ENCODE results near the gene MGAT5. TPM values are rescaled to one million over a fixed set of nuclear protein-coding genes. Genes with fewer than 3 reads are reported as not detected.

Gene MGAT5
- total RNA-seq, 1 experiment from 2014 or later = 34.0 TPM

DNA sequence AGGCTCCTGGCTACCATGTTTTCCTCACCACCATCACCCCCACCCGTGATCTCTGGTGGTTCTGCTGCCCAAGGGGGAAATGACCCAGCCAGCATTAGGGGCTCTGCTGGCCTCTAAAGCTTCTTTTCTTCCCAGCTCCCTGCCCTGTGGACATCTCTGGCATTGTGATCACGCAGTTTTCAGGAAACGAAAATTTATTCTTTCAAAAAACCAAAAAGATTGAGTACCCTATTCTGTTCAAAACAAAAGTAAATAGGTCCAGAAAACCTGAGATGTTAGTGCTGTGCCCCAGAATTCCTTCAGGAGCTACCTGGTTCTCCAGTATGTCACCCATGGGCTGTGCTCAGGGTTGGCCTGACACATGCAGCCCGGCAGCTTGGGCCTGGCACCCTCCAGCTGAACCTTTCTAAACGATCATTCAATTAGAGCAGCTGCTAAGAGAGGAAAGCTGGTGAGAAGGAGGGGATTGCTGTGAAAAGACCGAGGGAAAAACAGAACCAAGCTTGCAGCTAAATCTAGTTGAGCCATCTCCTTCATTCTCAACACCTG is 157.5 kb downstream of the MGAT5 start:
- no peaks in the 10 kb centered on the region for H3K27me3 ChIP-seq (ENCODE audit: insufficient read depth, low read length)
- H3K36me3 ChIP-seq (ENCODE audit: control insufficient read depth in 1 of 2, insufficient read depth in 2 of 2, low read length in 2 of 2) = no peaks in the 10 kb centered on the region
- H3K4me3 ChIP-seq (replicated peaks in 1 of 2; ENCODE audit: low read depth in 1 of 2, low read length in 2 of 2) = no peak overlapping the region
- H3K4me2 ChIP-seq (ENCODE audit: low read length) = no peak overlapping the region
- no peaks in the 10 kb centered on the region for H3K9me2 ChIP-seq (ENCODE audit: insufficient read depth)
- no TSS peak for BruUV-seq (replicated peaks)
- H3K79me2 ChIP-seq (ENCODE audit: insufficient read depth, low read length) = no peaks in the 10 kb centered on the region
- no peaks in the 10 kb centered on the region for H3K9me3 ChIP-seq (ENCODE audit: control insufficient read depth in 1 of 2, insufficient read depth in 1 of 2, low read depth in 1 of 2, low read length in 2 of 2)
- no peak for DNase-seq (ENCODE audit: low read depth, low spot score)
- H3K4me1 ChIP-seq (ENCODE audit: control insufficient read depth in 1 of 2, insufficient read depth in 2 of 2, low read length in 2 of 2) = peaks cover 1 to 3% of the 10 kb centered on the region in 2 experiments; a peak in 2 of 4 replicates
- CTCF ChIA-PET = interaction anchor here (0.7 to 3.8 kb wide), 5 partner anchors 166 to 526 kb away, joined by 3 to 60 read pairs (median 4); no protein-coding TSS in a partner anchor
- no peaks in the 10 kb centered on the region for H4K20me1 ChIP-seq (ENCODE audit: insufficient read depth)
- no peak overlapping the region for H3K9ac ChIP-seq (ENCODE audit: low read length)
- no peak for ATAC-seq
- RAD21 ChIA-PET (ENCODE audit: low non-redundant PET in 1 of 2, low total read pairs in 2 of 2, uncharacterized antibody in 2 of 2, unreplicated experiment in 2 of 2) = interaction anchor here (0.7 to 2.4 kb wide), 5 partner anchors 204 to 526 kb away, joined by 3 to 11 read pairs (median 7); no protein-coding TSS in a partner anchor
- no peak overlapping the region for H2AFZ ChIP-seq (ENCODE audit: low read depth, low read length, poor library complexity, severe bottlenecking)
- no peak for TF ChIP-seq ZNF274 (IDR thresholded peaks at IDR 0.05; ENCODE audit: low read depth, low read length)
- TF ChIP-seq, protein P1, sequence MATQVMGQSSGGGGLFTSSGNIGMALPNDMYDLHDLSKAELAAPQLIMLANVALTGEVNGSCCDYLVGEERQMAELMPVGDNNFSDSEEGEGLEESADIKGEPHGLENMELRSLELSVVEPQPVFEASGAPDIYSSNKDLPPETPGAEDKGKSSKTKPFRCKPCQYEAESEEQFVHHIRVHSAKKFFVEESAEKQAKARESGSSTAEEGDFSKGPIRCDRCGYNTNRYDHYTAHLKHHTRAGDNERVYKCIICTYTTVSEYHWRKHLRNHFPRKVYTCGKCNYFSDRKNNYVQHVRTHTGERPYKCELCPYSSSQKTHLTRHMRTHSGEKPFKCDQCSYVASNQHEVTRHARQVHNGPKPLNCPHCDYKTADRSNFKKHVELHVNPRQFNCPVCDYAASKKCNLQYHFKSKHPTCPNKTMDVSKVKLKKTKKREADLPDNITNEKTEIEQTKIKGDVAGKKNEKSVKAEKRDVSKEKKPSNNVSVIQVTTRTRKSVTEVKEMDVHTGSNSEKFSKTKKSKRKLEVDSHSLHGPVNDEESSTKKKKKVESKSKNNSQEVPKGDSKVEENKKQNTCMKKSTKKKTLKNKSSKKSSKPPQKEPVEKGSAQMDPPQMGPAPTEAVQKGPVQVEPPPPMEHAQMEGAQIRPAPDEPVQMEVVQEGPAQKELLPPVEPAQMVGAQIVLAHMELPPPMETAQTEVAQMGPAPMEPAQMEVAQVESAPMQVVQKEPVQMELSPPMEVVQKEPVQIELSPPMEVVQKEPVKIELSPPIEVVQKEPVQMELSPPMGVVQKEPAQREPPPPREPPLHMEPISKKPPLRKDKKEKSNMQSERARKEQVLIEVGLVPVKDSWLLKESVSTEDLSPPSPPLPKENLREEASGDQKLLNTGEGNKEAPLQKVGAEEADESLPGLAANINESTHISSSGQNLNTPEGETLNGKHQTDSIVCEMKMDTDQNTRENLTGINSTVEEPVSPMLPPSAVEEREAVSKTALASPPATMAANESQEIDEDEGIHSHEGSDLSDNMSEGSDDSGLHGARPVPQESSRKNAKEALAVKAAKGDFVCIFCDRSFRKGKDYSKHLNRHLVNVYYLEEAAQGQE (IDR thresholded peaks at IDR 0.05; ENCODE audit: low read depth) = no peak
- no peak for TF ChIP-seq POLR2A (IDR thresholded peaks at IDR 0.05; ENCODE audit: borderline replicate concordance, extremely low read depth, insufficient read depth, insufficient read length)
- no peak for TF ChIP-seq POLR2AphosphoS5 (IDR thresholded peaks at IDR 0.05; ENCODE audit: low read depth, low read length)
- TF ChIP-seq SP1 (IDR thresholded peaks at IDR 0.05; ENCODE audit: low read depth) = no peak
- TF ChIP-seq, protein P2, sequence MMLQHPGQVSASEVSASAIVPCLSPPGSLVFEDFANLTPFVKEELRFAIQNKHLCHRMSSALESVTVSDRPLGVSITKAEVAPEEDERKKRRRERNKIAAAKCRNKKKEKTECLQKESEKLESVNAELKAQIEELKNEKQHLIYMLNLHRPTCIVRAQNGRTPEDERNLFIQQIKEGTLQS (IDR thresholded peaks at IDR 0.05) = no peak
- TF ChIP-seq, protein P3, sequence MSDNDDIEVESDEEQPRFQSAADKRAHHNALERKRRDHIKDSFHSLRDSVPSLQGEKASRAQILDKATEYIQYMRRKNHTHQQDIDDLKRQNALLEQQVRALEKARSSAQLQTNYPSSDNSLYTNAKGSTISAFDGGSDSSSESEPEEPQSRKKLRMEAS (IDR thresholded peaks at IDR 0.05) = no peak
- no peak for TF ChIP-seq EZH2phosphoT487 (IDR thresholded peaks at IDR 0.05; ENCODE audit: borderline replicate concordance)
- no peak for TF ChIP-seq RAD21 (IDR thresholded peaks at IDR 0.05; ENCODE audit: low read depth)
- no peak for TF ChIP-seq JUND (IDR thresholded peaks at IDR 0.05)
- no peak for TF ChIP-seq YY1 (IDR thresholded peaks at IDR 0.05; ENCODE audit: extremely low read depth, insufficient replicate concordance, low read depth, low read length)
- no peak for TF ChIP-seq CEBPB (IDR thresholded peaks at IDR 0.05; ENCODE audit: low read depth)
- no peak for TF ChIP-seq EZH2 (IDR thresholded peaks at IDR 0.05)
- no peak for TF ChIP-seq ELF1 (IDR thresholded peaks at IDR 0.05; ENCODE audit: borderline replicate concordance, low read depth)
- no peak for TF ChIP-seq ZFX (IDR thresholded peaks at IDR 0.05)
- intact Hi-C loops (cut with micrococcal nuclease) = loop anchor here (5.0 kb wide), 1 partner anchor 164 kb away; no protein-coding TSS in a partner anchor
- H3K27ac ChIP-seq (ENCODE audit: low read depth, low read length) = no peak overlapping the region
- POLR2A ChIA-PET = interaction anchor here (1.5 kb wide), 1 partner anchor 293 kb away, joined by 5 read pairs; no protein-coding TSS in a partner anchor

Measured in HCT116 (cell line).